Epithelial cell of umbilical artery (primary cell): ENCODE measurements around the gene NME2. TPM values are rescaled to one million over a fixed set of nuclear protein-coding genes. Genes with fewer than 3 reads are reported as not detected.

ENCODE experiments used
- total RNA-seq: library from RNA; depleted of rRNA; stranded (reverse); fragments of >200 nt; gene quantifications from 2 replicates; pipeline ENCODE4 v1.2.3, GENCODE V29; 2014

Gene NME2
- total RNA-seq = 538 and 707 TPM in 2 replicates

GRCh38 chr17:51166198-51166986 lies at the start of gene NME2:
TSS of gene NME2 (plus strand) at chr17:51166411. CDS start at chr17:51166831, 420 bp downstream.

GRCh38 chr17:51120739-51121619 lies 45.2 kb upstream of the NME2 start, which contains the start of gene SPAG9:
TSS of gene SPAG9 (minus strand) at chr17:51120868. CDS start at chr17:51120656, 212 bp downstream.

GRCh38 chr17:51153210-51154072 lies 12.8 kb upstream of the NME2 start, which contains the start of gene NME1:
TSS of gene NME1 (plus strand) at chr17:51153559. CDS start at chr17:51155655, 2,096 bp downstream.

Other genes with a start within 250 kb of the NME2 start
- 67.8 and 69.2 TPM in 2 replicates for gene SPAG9, start 45.5 kb upstream of the NME2 start, total RNA-seq
- 230 and 303 TPM in 2 replicates for gene NME1, start 12.9 kb upstream of the NME2 start, total RNA-seq
- gene MBTD1, start 93.6 kb downstream of the NME2 start, total RNA-seq = 11.7 and 11.9 TPM in 2 replicates
- 64.3 and 74.5 TPM in 2 replicates for gene UTP18, start 94.1 kb downstream of the NME2 start, total RNA-seq